Cardiac muscle cell (in vitro differentiated cells and primary cell): ENCODE data around the gene DNAH5. TPM values are rescaled to one million over a fixed set of nuclear protein-coding genes. Genes with fewer than 3 reads are reported as not detected.

ENCODE experiments used
- DNase-seq, 2 donors: peaks; one replicate each; pipeline versions ENCODE4 v3.0.0 to v3.0.0-alpha.2; 2010 to 2017; ENCODE audit warnings: low read depth in 1 of 2, low spot score in 1 of 2
- H3K27ac ChIP-seq: fragments of 200-600 bp; sonication (generic); 2 replicates; pipeline ENCODE4 v1.5.1; 2016
- H3K27me3 ChIP-seq: fragments of 200-600 bp; sonication (generic); 2 replicates; pipeline ENCODE4 v1.6.0; 2016; ENCODE audit warnings: control low read depth
- H3K36me3 ChIP-seq: fragments of 200-600 bp; sonication (generic); 2 replicates; pipeline ENCODE4 v1.5.1; 2016; ENCODE audit warnings: control low read depth
- H3K4me1 ChIP-seq: fragments of 200-600 bp; sonication (generic); 2 replicates; pipeline ENCODE4 v1.8.1; 2017; ENCODE audit warnings: low read depth, mild to moderate bottlenecking, mixed run types
- H3K4me3 ChIP-seq: fragments of 200-600 bp; sonication (generic); 2 replicates; pipeline ENCODE4 v1.5.1; 2016; ENCODE audit warnings: mild to moderate bottlenecking
- H3K9me3 ChIP-seq: fragments of 200-600 bp; sonication (generic); 2 replicates; pipeline ENCODE4 v1.5.1; 2017; ENCODE audit warnings: low read depth, mild to moderate bottlenecking, control low read depth
- polyA plus RNA-seq: library from polyadenylated mRNA; unstranded; fragments of >200 nt; fragmentation: Nextera tagmentation; extraction: Ambion mirVana; gene quantifications from 2 replicates; pipeline ENCODE4 v1.2.1, GENCODE V29; 2016
- total RNA-seq: library from RNA; depleted of rRNA; stranded (reverse); fragments of >200 nt; gene quantifications from 2 replicates; pipeline ENCODE4 v1.2.3, GENCODE V29; 2016
- TF ChIP-seq, protein P1 (sequence below): IDR thresholded peaks from 2 replicates; pipeline ENCODE4 v1.5.1; 2012; ENCODE audit warnings: low read depth, mild to moderate bottlenecking, low read length

DNAH5 gene
- total and polyA plus RNA-seq, 2 experiments from 2014 or later = 0.03 to 0.12 TPM

GRCh38 chr5:13739479-13739878 is 205.0 kb downstream of the DNAH5 start:
- no peak overlapping the region for H3K4me3 ChIP-seq
- H3K27me3 ChIP-seq = no peaks in the 10 kb centered on the region
- no peaks in the 10 kb centered on the region for H3K36me3 ChIP-seq
- no peaks in the 10 kb centered on the region for H3K4me1 ChIP-seq
- TF ChIP-seq, protein P1, sequence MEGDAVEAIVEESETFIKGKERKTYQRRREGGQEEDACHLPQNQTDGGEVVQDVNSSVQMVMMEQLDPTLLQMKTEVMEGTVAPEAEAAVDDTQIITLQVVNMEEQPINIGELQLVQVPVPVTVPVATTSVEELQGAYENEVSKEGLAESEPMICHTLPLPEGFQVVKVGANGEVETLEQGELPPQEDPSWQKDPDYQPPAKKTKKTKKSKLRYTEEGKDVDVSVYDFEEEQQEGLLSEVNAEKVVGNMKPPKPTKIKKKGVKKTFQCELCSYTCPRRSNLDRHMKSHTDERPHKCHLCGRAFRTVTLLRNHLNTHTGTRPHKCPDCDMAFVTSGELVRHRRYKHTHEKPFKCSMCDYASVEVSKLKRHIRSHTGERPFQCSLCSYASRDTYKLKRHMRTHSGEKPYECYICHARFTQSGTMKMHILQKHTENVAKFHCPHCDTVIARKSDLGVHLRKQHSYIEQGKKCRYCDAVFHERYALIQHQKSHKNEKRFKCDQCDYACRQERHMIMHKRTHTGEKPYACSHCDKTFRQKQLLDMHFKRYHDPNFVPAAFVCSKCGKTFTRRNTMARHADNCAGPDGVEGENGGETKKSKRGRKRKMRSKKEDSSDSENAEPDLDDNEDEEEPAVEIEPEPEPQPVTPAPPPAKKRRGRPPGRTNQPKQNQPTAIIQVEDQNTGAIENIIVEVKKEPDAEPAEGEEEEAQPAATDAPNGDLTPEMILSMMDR = no peak
- DNase-seq = no peak
- H3K27ac ChIP-seq = no peak overlapping the region
- H3K9me3 ChIP-seq = no peaks in the 10 kb centered on the region

DNA sequence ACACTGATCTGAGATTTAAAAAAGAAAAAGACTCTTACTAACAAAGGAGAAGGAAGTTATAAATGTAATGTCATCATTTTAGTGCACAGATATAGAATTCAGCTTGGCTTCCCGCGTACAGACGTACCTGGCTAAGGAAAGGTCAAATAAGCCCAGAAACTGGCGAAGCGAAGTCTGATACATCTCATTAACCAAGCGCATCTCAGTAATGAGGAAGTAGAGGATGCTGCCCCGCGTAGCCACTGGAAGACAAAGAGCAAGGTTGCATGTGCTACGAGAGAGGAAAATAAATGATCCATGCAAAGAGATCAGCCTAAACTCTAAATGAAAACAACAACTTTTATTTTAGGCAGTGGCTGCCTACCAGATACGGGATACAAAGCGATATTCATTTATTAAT is 208.8 kb downstream of the DNAH5 start:
- Histone ChIP-seq H3K27me3 (no peaks in the 10 kb centered on the region), H3K9me3 (no peaks in the 10 kb centered on the region), H3K4me3 (no peak overlapping the region), H3K27ac (no peak overlapping the region), H3K36me3 (no peaks in the 10 kb centered on the region), H3K4me1 (no peaks in the 10 kb centered on the region)
- TF ChIP-seq, protein P1 = no peak
- no peak for DNase-seq

DNA sequence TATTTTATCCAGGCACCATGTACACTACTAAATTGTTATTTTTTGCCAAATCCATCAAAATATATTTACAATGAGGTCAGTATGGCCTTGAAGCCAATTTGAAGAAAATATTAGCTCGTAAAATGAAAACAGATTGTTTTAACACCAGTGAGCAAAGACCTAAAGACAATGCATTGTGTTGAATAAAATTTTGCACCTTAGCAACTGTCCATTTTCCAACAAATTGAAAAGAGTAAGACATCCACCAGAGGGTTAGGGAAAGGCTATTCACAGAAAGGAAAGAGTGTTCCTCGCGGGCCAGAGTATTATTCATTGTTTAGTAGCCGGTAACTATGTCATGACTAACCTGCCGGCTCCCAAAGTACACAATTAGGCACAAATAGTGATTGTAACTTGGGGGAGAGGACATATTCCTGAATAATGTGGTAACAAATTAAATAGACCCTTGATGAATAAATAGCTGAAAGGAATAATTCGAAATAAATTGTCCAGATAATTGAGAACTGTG is 213.3 kb downstream of the DNAH5 start:
- Histone ChIP-seq H3K4me3 (no peak overlapping the region), H3K4me1 (no peaks in the 10 kb centered on the region), H3K36me3 (no peaks in the 10 kb centered on the region), H3K9me3 (no peaks in the 10 kb centered on the region), H3K27ac (no peak overlapping the region), H3K27me3 (no peaks in the 10 kb centered on the region)
- TF ChIP-seq, protein P1 = no peak
- DNase-seq = no peak

DNA sequence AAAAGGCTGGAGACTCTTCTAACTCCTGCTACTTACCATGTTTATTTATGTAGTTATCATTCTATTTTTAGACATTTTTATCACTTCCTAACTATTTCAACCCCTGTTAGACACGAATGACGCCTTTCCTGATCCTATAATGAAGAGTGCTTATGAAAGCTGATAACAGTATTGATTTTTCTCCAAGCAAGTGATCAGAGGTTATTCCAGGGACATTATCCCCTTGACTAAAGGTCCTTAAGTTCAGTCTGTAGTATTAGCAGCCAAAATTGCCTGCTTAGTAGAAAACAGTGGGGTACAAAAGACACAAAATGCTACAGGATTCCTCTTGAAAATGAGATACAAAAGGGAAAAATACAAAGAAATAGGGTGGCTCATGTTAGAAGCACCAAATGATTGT is 235.6 kb downstream of the DNAH5 start:
- DNase-seq = no peak
- Histone ChIP-seq H3K4me3 (no peak overlapping the region), H3K9me3 (no peaks in the 10 kb centered on the region), H3K36me3 (no peaks in the 10 kb centered on the region), H3K4me1 (peaks cover 8% of the 10 kb centered on the region), H3K27me3 (no peaks in the 10 kb centered on the region), H3K27ac (no peak overlapping the region)
- TF ChIP-seq, protein P1 = no peak

GRCh38 chr5:13708432-13708831 is 236.1 kb downstream of the DNAH5 start:
- H3K4me1 ChIP-seq = peaks cover 8% of the 10 kb centered on the region
- no peaks in the 10 kb centered on the region for H3K9me3 ChIP-seq
- no peaks in the 10 kb centered on the region for H3K27me3 ChIP-seq
- no peaks in the 10 kb centered on the region for H3K36me3 ChIP-seq
- TF ChIP-seq, protein P1 = no peak
- no peak overlapping the region for H3K4me3 ChIP-seq
- no peak for DNase-seq
- H3K27ac ChIP-seq = no peak overlapping the region

GRCh38 chr5:13704396-13704795 is 240.1 kb downstream of the DNAH5 start:
- H3K27ac ChIP-seq = no peak overlapping the region
- no peaks in the 10 kb centered on the region for H3K36me3 ChIP-seq
- no peak overlapping the region for H3K4me3 ChIP-seq
- DNase-seq = no peak
- TF ChIP-seq, protein P1 = no peak
- H3K4me1 ChIP-seq = peaks cover 8% of the 10 kb centered on the region
- no peaks in the 10 kb centered on the region for H3K27me3 ChIP-seq
- no peaks in the 10 kb centered on the region for H3K9me3 ChIP-seq
